NCI-H748 (cell line): ENCODE measurements around the gene IRGQ.
A peak's percentile ranks its signal among the peaks of the same experiment; 100 is the strongest.
"Not testable (repeated sequence)": the region's sequence is repeated elsewhere in the genome, so short reads cannot be mapped to it uniquely, and the experiment has no call there.

Source experiments
- DNase-seq: peaks from one replicate; lab custom pipeline; 2025; ENCODE audit not compliant: unreplicated experiment; lab: John Stamatoyannopoulos, UW

Gene IRGQ

GRCh38 chr19:43574424-43575155 is 21.3 kb downstream of the IRGQ start:
- DNase-seq, result peak; percentile 36

GRCh38 chr19:43572171-43572588 is 23.8 kb downstream of the IRGQ start:
- DNase-seq, result peak; percentile 98

- peak; percentile 89 for DNase-seq
Observed at GRCh38 chr19:43570174-43570791, 25.7 kb downstream of the IRGQ start.

- DNase-seq, result no peak
Observed at GRCh38 chr19:43569657-43570056, 26.3 kb downstream of the IRGQ start.

- no peak for DNase-seq
Observed at GRCh38 chr19:43564800-43565199, 31.1 kb downstream of the IRGQ start.

- DNase-seq, result no peak
Observed at GRCh38 chr19:43563816-43564457, 32.0 kb downstream of the IRGQ start.

- peak; percentile 26 for DNase-seq
Observed at GRCh38 chr19:43562698-43563241, 33.2 kb downstream of the IRGQ start.

- DNase-seq, result no peak
Observed at GRCh38 chr19:43562226-43562697, 33.7 kb downstream of the IRGQ start.

GRCh38 chr19:43561139-43561970 is 34.6 kb downstream of the IRGQ start:
- no peak for DNase-seq

GRCh38 chr19:43560687-43561086 is 35.2 kb downstream of the IRGQ start:
- DNase-seq, result no peak

- DNase-seq, result peak; percentile 65
Observed at GRCh38 chr19:43555185-43555770, 40.7 kb downstream of the IRGQ start.

GRCh38 chr19:43554317-43554895 is 41.5 kb downstream of the IRGQ start:
- DNase-seq, result no peak

- no peak for DNase-seq
Observed at GRCh38 chr19:43553656-43554055, 42.3 kb downstream of the IRGQ start.

- DNase-seq, result no peak
Observed at GRCh38 chr19:43552616-43553015, 43.3 kb downstream of the IRGQ start.

GRCh38 chr19:43552198-43552450 is 43.8 kb downstream of the IRGQ start:
- no peak for DNase-seq

GRCh38 chr19:43551399-43552197 is 44.3 kb downstream of the IRGQ start:
- DNase-seq, result no peak

- DNase-seq, result no peak
Observed at GRCh38 chr19:43548706-43549105, 47.2 kb downstream of the IRGQ start.

- not testable (repeated sequence) for DNase-seq
Observed at GRCh38 chr19:43547926-43548325, 48.0 kb downstream of the IRGQ start.

GRCh38 chr19:43546581-43546980 is 49.4 kb downstream of the IRGQ start:
- DNase-seq, result no peak

GRCh38 chr19:43545981-43546380 is 50.0 kb downstream of the IRGQ start:
- no peak for DNase-seq
